GM12801 (cell line): ENCODE measurements around the gene ANKS1B.

Experiments used
- CTCF ChIP-seq: IDR thresholded peaks from one replicate; pipeline ENCODE4 v1.5.1; 2011; ENCODE audit warnings: control low read depth; ENCODE audit not compliant: insufficient read length; ENCODE audit errors: extremely low read depth

Gene ANKS1B

GRCh38 chr12:99670635-99671034, 314.1 kb downstream of the ANKS1B start:
- TF ChIP-seq CTCF: no peak

GRCh38 chr12:99658671-99659349, 325.9 kb downstream of the ANKS1B start:
- TF ChIP-seq CTCF: no peak

- TF ChIP-seq CTCF: no peak
These were observed 335.2 kb downstream of the ANKS1B start for GRCh38 chr12:99649551-99649950.

- no peak for TF ChIP-seq CTCF
These were observed 336.6 kb downstream of the ANKS1B start for GRCh38 chr12:99648183-99648582.

- TF ChIP-seq CTCF: no peak
These were observed 337.3 kb downstream of the ANKS1B start, which contains the start of gene GARIN6 for GRCh38 chr12:99647453-99647852. Gene GARIN6 (plus strand): TSS chr12:99647753. CDS start chr12:99648175, 422 bp downstream.

- TF ChIP-seq CTCF: no peak
These were observed 340.1 kb downstream of the ANKS1B start for GRCh38 chr12:99644629-99645028.

GRCh38 chr12:99627459-99627858, 357.3 kb downstream of the ANKS1B start:
- TF ChIP-seq CTCF: no peak
